Endothelial cell (in vitro differentiated cells): ENCODE data around the gene MORC2. TPM values are rescaled to one million over a fixed set of nuclear protein-coding genes. Genes with fewer than 3 reads are reported as not detected.

ENCODE experiments used
- DNase-seq: peaks from one replicate; pipeline ENCODE4 v3.0.0; 2021; ENCODE audit warnings: low spot score
- H3K27ac Mint-ChIP-seq: one replicate; pipeline ENCODE4 v1.8.0; 2021; ENCODE audit warnings: mixed read lengths, inconsistent platforms; ENCODE audit not compliant: unreplicated experiment
- H3K27me3 Mint-ChIP-seq: one replicate; pipeline ENCODE4 v1.8.0; 2021; ENCODE audit warnings: mild to moderate bottlenecking, moderate library complexity, mixed read lengths, inconsistent platforms; ENCODE audit not compliant: unreplicated experiment
- H3K36me3 Mint-ChIP-seq: one replicate; pipeline ENCODE4 v1.8.0; 2021; ENCODE audit warnings: mild to moderate bottlenecking, low read depth, mixed read lengths, inconsistent platforms; ENCODE audit not compliant: unreplicated experiment
- H3K4me1 Mint-ChIP-seq: one replicate; pipeline ENCODE4 v1.8.0; 2021; ENCODE audit warnings: mild to moderate bottlenecking, mixed read lengths, inconsistent platforms; ENCODE audit not compliant: unreplicated experiment
- H3K4me3 Mint-ChIP-seq: one replicate; pipeline ENCODE4 v1.8.0; 2021; ENCODE audit warnings: mild to moderate bottlenecking, mixed read lengths, inconsistent platforms; ENCODE audit not compliant: unreplicated experiment
- H3K9me3 Mint-ChIP-seq: one replicate; pipeline ENCODE4 v1.8.0; 2021; ENCODE audit warnings: mixed read lengths, inconsistent platforms; ENCODE audit not compliant: unreplicated experiment
- CTCF ChIP-seq: fragments of 200-600 bp; sonication (generic); IDR thresholded peaks from one replicate; pipeline ENCODE4 v1.5.0; 2021; ENCODE audit warnings: antibody characterized with exemption; ENCODE audit not compliant: unreplicated experiment
- total RNA-seq: library from RNA; stranded (reverse); fragmentation: NEBNext Ultra II Directional; extraction: Animal tissue kit (Norgen Biotek cat#: 25700); gene quantifications from one replicate; pipeline ENCODE4 v1.2.1, GENCODE V29; 2021; ENCODE audit not compliant: unreplicated experiment

Gene MORC2
- total RNA-seq, 1 donor from 2014 or later, result 56.2 TPM

GRCh38 chr22:30996462-30996861 lies 27.9 kb upstream of the MORC2 start:
- Mint-ChIP-seq H3K27me3 (peaks cover 6% of the 10 kb centered on the region), H3K27ac (peak overlapping the region; percentile 80), H3K9me3 (no peaks in the 10 kb centered on the region), H3K4me1 (peaks cover 16% of the 10 kb centered on the region), H3K4me3 (no peak overlapping the region), H3K36me3 (peaks cover 4% of the 10 kb centered on the region)
- TF ChIP-seq CTCF, result no peak
- DNase-seq, result no peak

GRCh38 chr22:30994960-30995359 lies 26.4 kb upstream of the MORC2 start:
- Mint-ChIP-seq H3K27ac (no peak overlapping the region), H3K4me1 (peaks cover 16% of the 10 kb centered on the region), H3K36me3 (peaks cover 4% of the 10 kb centered on the region), H3K4me3 (no peak overlapping the region), H3K9me3 (no peaks in the 10 kb centered on the region), H3K27me3 (peaks cover 6% of the 10 kb centered on the region)
- no peak for DNase-seq
- no peak for TF ChIP-seq CTCF

- H3K27me3 Mint-ChIP-seq, result peaks cover 6% of the 10 kb centered on the region
- H3K36me3 Mint-ChIP-seq, result peaks cover 4% of the 10 kb centered on the region
- DNase-seq, result no peak
- H3K27ac Mint-ChIP-seq, result no peak overlapping the region
- H3K9me3 Mint-ChIP-seq, result no peaks in the 10 kb centered on the region
- no peak overlapping the region for H3K4me3 Mint-ChIP-seq
- H3K4me1 Mint-ChIP-seq, result peaks cover 21% of the 10 kb centered on the region
- no peak for TF ChIP-seq CTCF
These were observed 24.0 kb upstream of the MORC2 start for GRCh38 chr22:30992565-30992964.

GRCh38 chr22:30990690-30991089 lies 22.1 kb upstream of the MORC2 start:
- H3K9me3 Mint-ChIP-seq, result no peaks in the 10 kb centered on the region
- no peak for TF ChIP-seq CTCF
- H3K27me3 Mint-ChIP-seq, result peaks cover 6% of the 10 kb centered on the region
- no peak for DNase-seq
- no peak overlapping the region for H3K27ac Mint-ChIP-seq
- peaks cover 14% of the 10 kb centered on the region for H3K4me1 Mint-ChIP-seq
- H3K36me3 Mint-ChIP-seq, result peaks cover 4% of the 10 kb centered on the region
- no peak overlapping the region for H3K4me3 Mint-ChIP-seq

GRCh38 chr22:30989474-30989873 lies 20.9 kb upstream of the MORC2 start:
- Mint-ChIP-seq H3K27ac (no peak overlapping the region), H3K36me3 (no peaks in the 10 kb centered on the region), H3K9me3 (no peaks in the 10 kb centered on the region), H3K4me3 (no peak overlapping the region), H3K27me3 (peaks cover 4% of the 10 kb centered on the region), H3K4me1 (peaks cover 7% of the 10 kb centered on the region)
- DNase-seq, result no peak
- TF ChIP-seq CTCF, result no peak
